Tongue (tissue), 2 donors: ENCODE data around the gene PRSS56. TPM values are rescaled to one million over a fixed set of nuclear protein-coding genes. Genes with fewer than 3 reads are reported as not detected.

Source experiments
- DNase-seq: peaks from one replicate; pipeline ENCODE4 v3.0.0-alpha.2; 2015
- total RNA-seq: library from RNA; depleted of rRNA; stranded (reverse); fragments of >200 nt; gene quantifications from one replicate; pipeline ENCODE4 v1.2.3, GENCODE V29; 2014

Gene PRSS56
- total RNA-seq, 1 donor from 2014 or later = 0.82 TPM

- DNase-seq = no peak
Observed at GRCh38 chr2:232502511-232502910, 17.7 kb upstream of the PRSS56 start.

- peak; percentile 68 for DNase-seq
Observed at GRCh38 chr2:232502911-232503808, 17.0 kb upstream of the PRSS56 start.

- DNase-seq = no peak
Observed at GRCh38 chr2:232503809-232504323, 16.3 kb upstream of the PRSS56 start.

GRCh38 chr2:232504438-232504837 is 15.8 kb upstream of the PRSS56 start:
- DNase-seq = no peak

GRCh38 chr2:232505856-232506255 is 14.3 kb upstream of the PRSS56 start:
- DNase-seq = no peak

- no peak for DNase-seq
Observed at GRCh38 chr2:232506709-232507108, 13.5 kb upstream of the PRSS56 start.

GRCh38 chr2:232508251-232508650 is 11.9 kb upstream of the PRSS56 start:
- DNase-seq = no peak

GRCh38 chr2:232511336-232511890 is 8.8 kb upstream of the PRSS56 start:
- DNase-seq = no peak

- DNase-seq = peak; percentile 65
Observed at GRCh38 chr2:232512602-232513001, 7.6 kb upstream of the PRSS56 start.

- DNase-seq = no peak
Observed at GRCh38 chr2:232513353-232513752, 6.8 kb upstream of the PRSS56 start.

- no peak for DNase-seq
Observed at GRCh38 chr2:232515639-232516038, 4.5 kb upstream of the PRSS56 start.

GRCh38 chr2:232516551-232516950 is 3.6 kb upstream of the PRSS56 start:
- DNase-seq = no peak

- DNase-seq = no peak
Observed at GRCh38 chr2:232518844-232519243, 1.3 kb upstream of the PRSS56 start.

GRCh38 chr2:232520489-232520888 is 301 bp downstream of the PRSS56 start:
- DNase-seq = no peak

- no peak for DNase-seq
Observed at GRCh38 chr2:232521098-232521497, 910 bp downstream of the PRSS56 start.

- peak; percentile 73 for DNase-seq
Observed at GRCh38 chr2:232521959-232522622, 1.9 kb downstream of the PRSS56 start.

GRCh38 chr2:232522623-232523401 is 2.6 kb downstream of the PRSS56 start:
- DNase-seq = no peak

GRCh38 chr2:232523402-232523681 is 3.2 kb downstream of the PRSS56 start:
- DNase-seq = no peak

GRCh38 chr2:232523682-232524597 is 3.8 kb downstream of the PRSS56 start:
- DNase-seq = peak; percentile 77

GRCh38 chr2:232524771-232525170 is 4.6 kb downstream of the PRSS56 start:
- no peak for DNase-seq

- DNase-seq = no peak
Observed at GRCh38 chr2:232525199-232525598, 5.0 kb downstream of the PRSS56 start.
